B cell (primary cell): ENCODE measurements around the gene RBMS3. TPM values are rescaled to one million over a fixed set of nuclear protein-coding genes. Genes with fewer than 3 reads are reported as not detected.

Source experiments
- ATAC-seq: fragments of 200-7000 bp; cut with Tn5 transposase; one replicate; pipeline ENCODE4 v1.10.0; 2021; ENCODE audit warnings: low read depth, mild to moderate bottlenecking, moderate number of reproducible peaks, moderate library complexity
- CTCF ChIA-PET: fragments of 350-600 bp; sonication (Branson Sonifier 250); formaldehyde crosslinking; loops from one replicate; lab custom pipeline; 2021; ENCODE audit warnings: antibody characterized with exemption, inconsistent platforms; lab: Charles Lee
- POLR2A ChIA-PET: fragments of 350-600 bp; sonication (Branson Sonifier 250); formaldehyde crosslinking; loops from one replicate; lab custom pipeline; 2021; ENCODE audit warnings: antibody characterized with exemption; lab: Charles Lee
- DNase-seq: peaks from one replicate; pipeline ENCODE4 v3.0.0; 2013
- H2AFZ ChIP-seq: 2 replicates; pipeline ENCODE4 v1.6.1; 2012; ENCODE audit warnings: mild to moderate bottlenecking, low read depth, low read length; ENCODE audit not compliant: insufficient read depth, poor library complexity, severe bottlenecking
- H3K27ac ChIP-seq, 2 donors: 1 replicate in 1 of 2; 2 replicates in 1 of 2; pipeline ENCODE4 v1.5.1; 2012 to 2013; ENCODE audit warnings: low read length in 2 of 2, mild to moderate bottlenecking in 2 of 2, moderate library complexity in 1 of 2
- H3K27me3 ChIP-seq, 4 experiments: fragments of 200-600 bp in 1 of 4; sonication (generic) in 1 of 4; replicated peaks in 1 of 4; 1 replicate in 2 of 4; 2 replicates in 2 of 4; pipeline versions ENCODE4 v1.6.1 to v1.7.0; 2013 to 2016; ENCODE audit warnings: low read length in 3 of 4, mild to moderate bottlenecking in 2 of 4, mixed read lengths in 1 of 4, moderate library complexity in 1 of 4; ENCODE audit not compliant: insufficient read depth in 4 of 4, control insufficient read depth in 3 of 4; ENCODE audit errors: control extremely low read depth in 1 of 4
- H3K36me3 ChIP-seq, 2 experiments: replicated peaks in 1 of 2; 1 replicate in 1 of 2; 2 replicates in 1 of 2; pipeline versions ENCODE4 v1.6.1 to v1.7.1; 2013; ENCODE audit warnings: low read length in 1 of 2; ENCODE audit not compliant: insufficient read depth in 2 of 2, control insufficient read depth in 1 of 2; ENCODE audit errors: control extremely low read depth in 1 of 2, extremely low read depth in 1 of 2
- H3K4me1 ChIP-seq, 2 donors: fragments of 200-600 bp in 1 of 2; sonication (generic) in 1 of 2; 1 replicate in 1 of 2; 2 replicates in 1 of 2; pipeline versions ENCODE4 v1.5.1 to v1.6.1; 2013 to 2017; ENCODE audit warnings: low read length in 2 of 2; ENCODE audit not compliant: control insufficient read depth in 2 of 2, insufficient read depth in 2 of 2
- H3K4me2 ChIP-seq: replicated peaks from 2 replicates; pipeline ENCODE3; 2012; ENCODE audit warnings: mild to moderate bottlenecking, low read depth, low read length; ENCODE audit not compliant: poor library complexity, severe bottlenecking
- H3K4me3 ChIP-seq, 5 experiments: fragments of 200-600 bp in 1 of 5; sonication (generic) in 1 of 5; 1 replicate in 3 of 5; 2 replicates in 2 of 5; pipeline versions ENCODE4 v1.5.1 to v1.7.0; 2011 to 2016; ENCODE audit warnings: low read length in 4 of 5, mild to moderate bottlenecking in 4 of 5, low read depth in 2 of 5, control low read depth in 1 of 5, moderate library complexity in 1 of 5; ENCODE audit not compliant: insufficient read depth in 1 of 5; ENCODE audit errors: control extremely low read depth in 1 of 5, extremely low read depth in 1 of 5
- H3K79me2 ChIP-seq: fragments of 200-600 bp; sonication (generic); one replicate; pipeline ENCODE4 v1.6.0; 2016; ENCODE audit warnings: low read length; ENCODE audit not compliant: control insufficient read depth, insufficient read depth
- H3K9ac ChIP-seq: fragments of 200-600 bp; sonication (generic); 2 replicates; pipeline ENCODE4 v1.6.1; 2017; ENCODE audit warnings: mild to moderate bottlenecking, low read length, moderate library complexity
- H3K9me3 ChIP-seq, 3 donors: one replicate each; pipeline versions ENCODE4 v1.6.1 to v1.7.1; 2013; ENCODE audit warnings: low read length in 2 of 3; ENCODE audit not compliant: control insufficient read depth in 2 of 3, insufficient read depth in 1 of 3; ENCODE audit errors: control extremely low read depth in 1 of 3
- H4K20me1 ChIP-seq: 2 replicates; pipeline ENCODE4 v1.6.0; 2012; ENCODE audit warnings: mild to moderate bottlenecking, low read length; ENCODE audit not compliant: insufficient read depth, control insufficient read depth, poor library complexity, severe bottlenecking
- H3K27ac Mint-ChIP-seq: one replicate; pipeline ENCODE4 v1.8.0; 2021; ENCODE audit warnings: mixed read lengths
- H3K27me3 Mint-ChIP-seq: one replicate; pipeline ENCODE4 v1.8.0; 2021; ENCODE audit warnings: mixed read lengths
- H3K4me1 Mint-ChIP-seq: one replicate; pipeline ENCODE4 v1.8.0; 2021; ENCODE audit warnings: mixed read lengths
- H3K4me3 Mint-ChIP-seq: one replicate; pipeline ENCODE4 v1.8.0; 2021; ENCODE audit warnings: mixed read lengths
- H3K9me3 Mint-ChIP-seq: one replicate; pipeline ENCODE4 v1.8.0; 2022; ENCODE audit warnings: mixed read lengths; ENCODE audit not compliant: insufficient read depth
- EZH2 ChIP-seq: IDR thresholded peaks from 2 replicates; pipeline ENCODE4 v1.6.1; 2012; ENCODE audit warnings: borderline replicate concordance, low read depth, mild to moderate bottlenecking, moderate library complexity, low read length; ENCODE audit not compliant: insufficient read depth, poor library complexity, severe bottlenecking
- WGBS: methylation state at CpG from one replicate; pipeline ENCODE4 v1.1.5; 2013; ENCODE audit warnings: missing lambda C conversion rate; ENCODE audit not compliant: insufficient coverage; 5-methylcytosine and 5-hydroxymethylcytosine counted together
- intact Hi-C: fragments of 100-400 bp; cut with micrococcal nuclease; formaldehyde crosslinking; loops from one replicate; pipeline ENCODE4 v1.10.0; 2022
- polyA plus RNA-seq: library from polyadenylated mRNA; depleted of rRNA; stranded (reverse); fragments of >200 nt; gene quantifications from 2 replicates; pipeline ENCODE4 v1.2.3, GENCODE V29; 2012
- total RNA-seq, 2 donors: library from RNA; stranded (reverse); fragments of 120-200 nt in 1 of 2; gene quantifications; 1 replicate in 1 of 2; 2 replicates in 1 of 2; pipeline versions ENCODE4 v1.2.3 to v1.2.4, GENCODE V29; 2013 to 2022
- TF ChIP-seq, protein P1 (sequence below): fragments of 200-600 bp; IDR thresholded peaks from one replicate; pipeline ENCODE4 v1.8.0; 2022; ENCODE audit warnings: antibody characterized with exemption, mild to moderate bottlenecking

Gene RBMS3
- total and polyA plus RNA-seq, 2 donors (not counting 1 experiment from before 2014, with no cell fraction given), result not detected

DNA sequence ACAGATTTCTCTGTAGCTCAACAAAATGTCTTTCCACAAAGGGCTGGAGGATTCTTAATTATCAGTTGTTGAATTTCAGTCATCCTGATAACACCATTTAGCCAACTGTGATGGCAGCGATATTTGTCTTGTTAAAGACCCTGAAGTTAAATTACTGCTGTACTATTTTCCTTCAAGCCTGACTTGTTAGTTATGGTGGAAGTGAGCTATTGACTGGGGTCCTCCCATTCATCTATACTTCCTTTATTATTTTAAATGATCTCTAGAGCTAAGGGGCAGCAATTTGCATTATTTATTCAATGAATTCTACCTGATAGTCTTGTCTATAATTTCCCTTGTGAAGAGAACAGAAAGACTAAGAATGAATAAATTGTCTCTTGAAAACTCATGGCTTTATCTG, 64.1 kb downstream of the RBMS3 start:
- H3K4me3 Mint-ChIP-seq, result no peak overlapping the region

DNA sequence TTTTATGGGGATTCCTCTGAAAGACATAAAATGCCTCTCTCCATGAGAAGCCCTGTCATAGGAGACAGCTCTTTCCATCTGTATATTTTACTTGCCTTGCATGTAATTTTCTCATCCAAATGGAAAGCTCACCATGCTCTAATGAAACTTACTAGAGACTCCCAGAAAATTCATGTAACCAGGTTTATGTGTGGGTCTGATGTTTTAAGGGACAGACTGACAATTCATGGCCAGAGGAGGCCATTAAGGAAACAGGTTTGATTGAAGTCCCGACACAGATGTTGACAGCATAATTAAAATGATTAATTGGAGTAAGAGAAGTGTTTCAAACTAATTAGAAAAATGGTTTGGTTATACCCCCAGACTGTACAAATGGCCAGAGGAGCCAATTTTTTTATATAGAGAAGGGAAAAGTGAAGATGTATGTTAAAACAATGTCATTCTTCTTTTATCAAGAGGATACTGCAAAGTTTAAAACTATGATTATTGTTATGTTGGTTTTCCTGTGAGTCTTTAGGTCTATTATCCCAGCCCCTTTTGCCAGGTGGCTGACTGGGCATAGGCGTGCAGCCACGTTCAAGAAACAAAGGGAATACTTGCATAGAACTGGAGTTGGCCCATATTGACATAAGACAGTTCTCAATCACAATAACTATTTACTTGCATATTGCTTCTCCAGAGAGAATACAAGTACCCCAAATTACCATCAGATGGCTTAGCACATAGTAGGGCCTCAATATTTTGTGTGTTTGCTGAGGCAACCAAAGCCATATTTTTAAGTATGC, 64.8 kb downstream of the RBMS3 start:
- ATAC-seq, result no peak
- WGBS, result 100% methylated on average over 2 of the region's 3 CpGs
- CTCF ChIA-PET, result no interaction called here
- POLR2A ChIA-PET, result no interaction called here
- no peak overlapping the region for H2AFZ ChIP-seq
- intact Hi-C loops, result no loop called here
- DNase-seq, result no peak
- H3K27ac ChIP-seq, result no peak overlapping the region
- no peaks in the 10 kb centered on the region for H4K20me1 ChIP-seq
- H3K4me3 ChIP-seq, result no peak overlapping the region
- Mint-ChIP-seq H3K9me3 (no peaks in the 10 kb centered on the region), H3K4me3 (no peak overlapping the region), H3K27me3 (no peaks in the 10 kb centered on the region), H3K27ac (no peak overlapping the region), H3K4me1 (no peaks in the 10 kb centered on the region)
- no peak overlapping the region for H3K4me2 ChIP-seq
- H3K9ac ChIP-seq, result no peak overlapping the region
- no peaks in the 10 kb centered on the region for H3K36me3 ChIP-seq
- H3K79me2 ChIP-seq, result no peaks in the 10 kb centered on the region
- TF ChIP-seq EZH2, result no peak
- TF ChIP-seq, protein P1, sequence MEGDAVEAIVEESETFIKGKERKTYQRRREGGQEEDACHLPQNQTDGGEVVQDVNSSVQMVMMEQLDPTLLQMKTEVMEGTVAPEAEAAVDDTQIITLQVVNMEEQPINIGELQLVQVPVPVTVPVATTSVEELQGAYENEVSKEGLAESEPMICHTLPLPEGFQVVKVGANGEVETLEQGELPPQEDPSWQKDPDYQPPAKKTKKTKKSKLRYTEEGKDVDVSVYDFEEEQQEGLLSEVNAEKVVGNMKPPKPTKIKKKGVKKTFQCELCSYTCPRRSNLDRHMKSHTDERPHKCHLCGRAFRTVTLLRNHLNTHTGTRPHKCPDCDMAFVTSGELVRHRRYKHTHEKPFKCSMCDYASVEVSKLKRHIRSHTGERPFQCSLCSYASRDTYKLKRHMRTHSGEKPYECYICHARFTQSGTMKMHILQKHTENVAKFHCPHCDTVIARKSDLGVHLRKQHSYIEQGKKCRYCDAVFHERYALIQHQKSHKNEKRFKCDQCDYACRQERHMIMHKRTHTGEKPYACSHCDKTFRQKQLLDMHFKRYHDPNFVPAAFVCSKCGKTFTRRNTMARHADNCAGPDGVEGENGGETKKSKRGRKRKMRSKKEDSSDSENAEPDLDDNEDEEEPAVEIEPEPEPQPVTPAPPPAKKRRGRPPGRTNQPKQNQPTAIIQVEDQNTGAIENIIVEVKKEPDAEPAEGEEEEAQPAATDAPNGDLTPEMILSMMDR, result no peak
- H3K27me3 ChIP-seq, result no peaks in the 10 kb centered on the region
- no peaks in the 10 kb centered on the region for H3K9me3 ChIP-seq
- H3K4me1 ChIP-seq, result no peaks in the 10 kb centered on the region

More for the DNA sequence above, 64.1 kb downstream of the RBMS3 start:
- Histone ChIP-seq H4K20me1 (no peaks in the 10 kb centered on the region), H2AFZ (no peak overlapping the region), H3K27me3 (no peaks in the 10 kb centered on the region), H3K79me2 (no peaks in the 10 kb centered on the region), H3K4me3 (no peak overlapping the region), H3K36me3 (no peaks in the 10 kb centered on the region), H3K9ac (no peak overlapping the region), H3K27ac (no peak overlapping the region), H3K9me3 (no peaks in the 10 kb centered on the region), H3K4me2 (no peak overlapping the region), H3K4me1 (no peaks in the 10 kb centered on the region)
- ATAC-seq (no peak), DNase-seq (no peak)
- intact Hi-C loops, result no loop called here
- no peak for TF ChIP-seq EZH2
- TF ChIP-seq, protein P1, result no peak
- CTCF ChIA-PET, result no interaction called here
- H3K4me1 Mint-ChIP-seq, result no peaks in the 10 kb centered on the region
- no CpG with 5 or more reads among the region's 1 CpG for WGBS
- no peak overlapping the region for H3K27ac Mint-ChIP-seq
- no peaks in the 10 kb centered on the region for H3K27me3 Mint-ChIP-seq
- POLR2A ChIA-PET, result no interaction called here
- no peaks in the 10 kb centered on the region for H3K9me3 Mint-ChIP-seq
